ENCODE results near the gene CFAP20. TPM values are rescaled to one million over a fixed set of nuclear protein-coding genes. Genes with fewer than 3 reads are reported as not detected.

Gene CFAP20
- total RNA-seq, 1 donor from 2014 or later = 51.7 TPM

GRCh38 chr16:58120234-58120633 lies 8.9 kb downstream of the CFAP20 start:
- no peak for DNase-seq (ENCODE audit: low spot score)
- Mint-ChIP-seq H3K36me3 (ENCODE audit: low read depth) (peaks cover 19% of the 10 kb centered on the region), H3K9me3 (no peaks in the 10 kb centered on the region), H3K4me3 (ENCODE audit: low read depth) (no peak overlapping the region), H3K4me1 (ENCODE audit: low read depth) (peaks cover 30% of the 10 kb centered on the region), H3K27me3 (ENCODE audit: low read depth) (no peaks in the 10 kb centered on the region), H3K27ac (no peak overlapping the region)
- intact Hi-C loops (cut with micrococcal nuclease) = loop anchor here (10.0 kb wide), 1 partner anchor 225 kb away; no protein-coding TSS in a partner anchor

GRCh38 chr16:58119509-58119845 lies 9.7 kb downstream of the CFAP20 start:
- H3K9me3 Mint-ChIP-seq = no peaks in the 10 kb centered on the region
- no peaks in the 10 kb centered on the region for H3K27me3 Mint-ChIP-seq (ENCODE audit: low read depth)
- H3K27ac Mint-ChIP-seq = no peak overlapping the region
- no peak overlapping the region for H3K4me3 Mint-ChIP-seq (ENCODE audit: low read depth)
- H3K36me3 Mint-ChIP-seq (ENCODE audit: low read depth) = peaks cover 27% of the 10 kb centered on the region
- H3K4me1 Mint-ChIP-seq (ENCODE audit: low read depth) = peaks cover 27% of the 10 kb centered on the region
- DNase-seq (ENCODE audit: low spot score) = no peak
- intact Hi-C loops (cut with micrococcal nuclease) = no loop called here

GRCh38 chr16:58118801-58119508 lies 10.2 kb downstream of the CFAP20 start:
- Mint-ChIP-seq H3K27ac (no peak overlapping the region), H3K4me1 (ENCODE audit: low read depth) (peaks cover 21% of the 10 kb centered on the region), H3K4me3 (ENCODE audit: low read depth) (no peak overlapping the region), H3K36me3 (ENCODE audit: low read depth) (peaks cover 32% of the 10 kb centered on the region), H3K27me3 (ENCODE audit: low read depth) (no peaks in the 10 kb centered on the region), H3K9me3 (no peaks in the 10 kb centered on the region)
- intact Hi-C loops (cut with micrococcal nuclease) = no loop called here
- no peak for DNase-seq (ENCODE audit: low spot score)

GRCh38 chr16:58116529-58116928 lies 12.7 kb downstream of the CFAP20 start:
- Mint-ChIP-seq H3K27ac (no peak overlapping the region), H3K36me3 (ENCODE audit: low read depth) (peaks cover 50% of the 10 kb centered on the region), H3K9me3 (no peaks in the 10 kb centered on the region), H3K27me3 (ENCODE audit: low read depth) (no peaks in the 10 kb centered on the region), H3K4me3 (ENCODE audit: low read depth) (no peak overlapping the region), H3K4me1 (ENCODE audit: low read depth) (peaks cover 10% of the 10 kb centered on the region)
- no peak for DNase-seq (ENCODE audit: low spot score)
- intact Hi-C loops (cut with micrococcal nuclease) = no loop called here

- Mint-ChIP-seq H3K36me3 (ENCODE audit: low read depth) (peaks cover 50% of the 10 kb centered on the region), H3K27ac (no peak overlapping the region), H3K27me3 (ENCODE audit: low read depth) (no peaks in the 10 kb centered on the region), H3K9me3 (no peaks in the 10 kb centered on the region), H3K4me3 (ENCODE audit: low read depth) (no peak overlapping the region), H3K4me1 (ENCODE audit: low read depth) (peaks cover 9% of the 10 kb centered on the region)
- DNase-seq (ENCODE audit: low spot score) = no peak
- intact Hi-C loops (cut with micrococcal nuclease) = no loop called here
These were observed 13.1 kb downstream of the CFAP20 start for GRCh38 chr16:58116081-58116480.

- peaks cover 50% of the 10 kb centered on the region for H3K36me3 Mint-ChIP-seq (ENCODE audit: low read depth)
- no peak for DNase-seq (ENCODE audit: low spot score)
- no peaks in the 10 kb centered on the region for H3K27me3 Mint-ChIP-seq (ENCODE audit: low read depth)
- H3K9me3 Mint-ChIP-seq = no peaks in the 10 kb centered on the region
- peaks cover 5% of the 10 kb centered on the region for H3K4me1 Mint-ChIP-seq (ENCODE audit: low read depth)
- no peak overlapping the region for H3K4me3 Mint-ChIP-seq (ENCODE audit: low read depth)
- intact Hi-C loops (cut with micrococcal nuclease) = no loop called here
- H3K27ac Mint-ChIP-seq = no peak overlapping the region
These were observed 14.1 kb downstream of the CFAP20 start for GRCh38 chr16:58114827-58115825.

- intact Hi-C loops (cut with micrococcal nuclease) = no loop called here
- no peak overlapping the region for H3K27ac Mint-ChIP-seq
- peaks cover 41% of the 10 kb centered on the region for H3K36me3 Mint-ChIP-seq (ENCODE audit: low read depth)
- H3K27me3 Mint-ChIP-seq (ENCODE audit: low read depth) = no peaks in the 10 kb centered on the region
- no peaks in the 10 kb centered on the region for H3K9me3 Mint-ChIP-seq
- no peak for DNase-seq (ENCODE audit: low spot score)
- H3K4me3 Mint-ChIP-seq (ENCODE audit: low read depth) = no peak overlapping the region
- H3K4me1 Mint-ChIP-seq (ENCODE audit: low read depth) = no peaks in the 10 kb centered on the region
These were observed 17.9 kb downstream of the CFAP20 start for GRCh38 chr16:58111302-58111627.

- H3K4me3 Mint-ChIP-seq (ENCODE audit: low read depth) = no peak overlapping the region
- no peaks in the 10 kb centered on the region for H3K27me3 Mint-ChIP-seq (ENCODE audit: low read depth)
- no peak overlapping the region for H3K27ac Mint-ChIP-seq
- no peaks in the 10 kb centered on the region for H3K9me3 Mint-ChIP-seq
- DNase-seq (ENCODE audit: low spot score) = no peak
- intact Hi-C loops (cut with micrococcal nuclease) = no loop called here
- H3K36me3 Mint-ChIP-seq (ENCODE audit: low read depth) = peaks cover 36% of the 10 kb centered on the region
- no peaks in the 10 kb centered on the region for H3K4me1 Mint-ChIP-seq (ENCODE audit: low read depth)
These were observed 18.4 kb downstream of the CFAP20 start for GRCh38 chr16:58110571-58111301.

GRCh38 chr16:58109881-58110280 lies 19.3 kb downstream of the CFAP20 start:
- Mint-ChIP-seq H3K4me3 (ENCODE audit: low read depth) (no peak overlapping the region), H3K9me3 (no peaks in the 10 kb centered on the region), H3K27ac (no peak overlapping the region), H3K27me3 (ENCODE audit: low read depth) (no peaks in the 10 kb centered on the region), H3K4me1 (ENCODE audit: low read depth) (no peaks in the 10 kb centered on the region), H3K36me3 (ENCODE audit: low read depth) (peaks cover 27% of the 10 kb centered on the region)
- DNase-seq (ENCODE audit: low spot score) = no peak
- intact Hi-C loops (cut with micrococcal nuclease) = no loop called here

GRCh38 chr16:58109330-58109729 lies 19.9 kb downstream of the CFAP20 start:
- no peaks in the 10 kb centered on the region for H3K27me3 Mint-ChIP-seq (ENCODE audit: low read depth)
- H3K36me3 Mint-ChIP-seq (ENCODE audit: low read depth) = peaks cover 22% of the 10 kb centered on the region
- no peak overlapping the region for H3K4me3 Mint-ChIP-seq (ENCODE audit: low read depth)
- intact Hi-C loops (cut with micrococcal nuclease) = no loop called here
- no peaks in the 10 kb centered on the region for H3K4me1 Mint-ChIP-seq (ENCODE audit: low read depth)
- H3K9me3 Mint-ChIP-seq = no peaks in the 10 kb centered on the region
- no peak for DNase-seq (ENCODE audit: low spot score)
- H3K27ac Mint-ChIP-seq = no peak overlapping the region

- Mint-ChIP-seq H3K27ac (no peak overlapping the region), H3K9me3 (no peaks in the 10 kb centered on the region), H3K27me3 (ENCODE audit: low read depth) (no peaks in the 10 kb centered on the region), H3K36me3 (ENCODE audit: low read depth) (peaks cover 5% of the 10 kb centered on the region), H3K4me1 (ENCODE audit: low read depth) (no peaks in the 10 kb centered on the region), H3K4me3 (ENCODE audit: low read depth) (no peak overlapping the region)
- intact Hi-C loops (cut with micrococcal nuclease) = no loop called here
- no peak for DNase-seq (ENCODE audit: low spot score)
These were observed 21.5 kb downstream of the CFAP20 start for GRCh38 chr16:58107709-58108108.

GRCh38 chr16:58107228-58107627 lies 22.0 kb downstream of the CFAP20 start:
- Mint-ChIP-seq H3K27ac (no peak overlapping the region), H3K4me1 (ENCODE audit: low read depth) (no peaks in the 10 kb centered on the region), H3K36me3 (ENCODE audit: low read depth) (peaks cover 3% of the 10 kb centered on the region), H3K9me3 (no peaks in the 10 kb centered on the region), H3K4me3 (ENCODE audit: low read depth) (no peak overlapping the region), H3K27me3 (ENCODE audit: low read depth) (no peaks in the 10 kb centered on the region)
- DNase-seq (ENCODE audit: low spot score) = no peak
- intact Hi-C loops (cut with micrococcal nuclease) = no loop called here

- Mint-ChIP-seq H3K4me3 (ENCODE audit: low read depth) (no peak overlapping the region), H3K27me3 (ENCODE audit: low read depth) (no peaks in the 10 kb centered on the region), H3K4me1 (ENCODE audit: low read depth) (no peaks in the 10 kb centered on the region), H3K27ac (no peak overlapping the region), H3K36me3 (ENCODE audit: low read depth) (no peaks in the 10 kb centered on the region), H3K9me3 (no peaks in the 10 kb centered on the region)
- intact Hi-C loops (cut with micrococcal nuclease) = no loop called here
- no peak for DNase-seq (ENCODE audit: low spot score)
These were observed 23.6 kb downstream of the CFAP20 start for GRCh38 chr16:58105631-58106030.

Measured in activated T-helper 2 cell treated with anti-CD3 and anti-CD28 coated beads, Interferon-gamma antibody, Interleukin-2, Interleukin-4, amounts not matched to agents 10 μg/mL and 5 μg/mL and 100 μg/mL, durations not matched to agents 14 hours and 24 hours and 36 hours (primary cell).